Right lobe of liver (tissue), 4 donors: ENCODE measurements around the gene CTSS.

Experiments used
- POLR2A ChIP-seq: fragments of 450-650 bp; IDR thresholded peaks from one replicate; pipeline ENCODE4 v1.6.1; 2017; ENCODE audit warnings: antibody characterized with exemption, mild to moderate bottlenecking
- TF ChIP-seq, protein P1 (sequence below), 4 donors: fragments of 200-600 bp in 3 of 4; fragments of 450-650 bp in 1 of 4; IDR thresholded peaks; one replicate each; pipeline versions ENCODE4 v1.5.1 to v1.8.0; 2016 to 2022; ENCODE audit warnings: antibody characterized with exemption in 4 of 4, mild to moderate bottlenecking in 2 of 4
- donor health status: DM: no; HTN: no; CAD: no.
- donor health status: DM: no; HTN: no; CAD: no.
- donor health status: DM: no; HTN: yes; CAD: no.

- TF ChIP-seq, protein P1, sequence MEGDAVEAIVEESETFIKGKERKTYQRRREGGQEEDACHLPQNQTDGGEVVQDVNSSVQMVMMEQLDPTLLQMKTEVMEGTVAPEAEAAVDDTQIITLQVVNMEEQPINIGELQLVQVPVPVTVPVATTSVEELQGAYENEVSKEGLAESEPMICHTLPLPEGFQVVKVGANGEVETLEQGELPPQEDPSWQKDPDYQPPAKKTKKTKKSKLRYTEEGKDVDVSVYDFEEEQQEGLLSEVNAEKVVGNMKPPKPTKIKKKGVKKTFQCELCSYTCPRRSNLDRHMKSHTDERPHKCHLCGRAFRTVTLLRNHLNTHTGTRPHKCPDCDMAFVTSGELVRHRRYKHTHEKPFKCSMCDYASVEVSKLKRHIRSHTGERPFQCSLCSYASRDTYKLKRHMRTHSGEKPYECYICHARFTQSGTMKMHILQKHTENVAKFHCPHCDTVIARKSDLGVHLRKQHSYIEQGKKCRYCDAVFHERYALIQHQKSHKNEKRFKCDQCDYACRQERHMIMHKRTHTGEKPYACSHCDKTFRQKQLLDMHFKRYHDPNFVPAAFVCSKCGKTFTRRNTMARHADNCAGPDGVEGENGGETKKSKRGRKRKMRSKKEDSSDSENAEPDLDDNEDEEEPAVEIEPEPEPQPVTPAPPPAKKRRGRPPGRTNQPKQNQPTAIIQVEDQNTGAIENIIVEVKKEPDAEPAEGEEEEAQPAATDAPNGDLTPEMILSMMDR (IDR thresholded peaks at IDR 0.05): no peak
- TF ChIP-seq POLR2A: no peak
Measured at GRCh38 chr1:150692720-150693119, 72.9 kb downstream of the CTSS start.
